GM12878 (cell line): Measurements from ENCODE around the gene ATP13A5.

Experiments used
- CTCF ChIP-seq, 3 experiments: IDR thresholded peaks in 2 of 3; conservative IDR thresholded peaks in 1 of 3; 2 replicates each; pipeline ENCODE4 v1.5.1; 2011; ENCODE audit warnings: low read depth in 3 of 3, low read length in 3 of 3, mild to moderate bottlenecking in 3 of 3, control low read depth in 2 of 3, moderate library complexity in 2 of 3, inconsistent platforms in 1 of 3, mixed read lengths in 1 of 3; ENCODE audit not compliant: control insufficient read depth in 2 of 3, insufficient read depth in 1 of 3; ENCODE audit errors: extremely low read depth in 1 of 3
- EP300 ChIP-seq, 2 experiments: fragments of 150-350 bp in 1 of 2; IDR thresholded peaks; 2 replicates each; pipeline ENCODE4 v1.6.1; 2011 to 2012; ENCODE audit warnings: low read depth in 2 of 2, low read length in 2 of 2, borderline replicate concordance in 1 of 2, improper control_type of control experiment in 1 of 2, inconsistent platforms in 1 of 2; ENCODE audit not compliant: control insufficient read depth in 1 of 2
- ETV6 ChIP-seq, 2 experiments: fragments of 450-650 bp in 1 of 2; IDR thresholded peaks in 1 of 2; conservative IDR thresholded peaks in 1 of 2; 2 replicates each; pipeline ENCODE4 v1.6.1; 2014; ENCODE audit warnings: antibody characterized with exemption in 1 of 2, borderline replicate concordance in 1 of 2, low read depth in 1 of 2, mild to moderate bottlenecking in 1 of 2, moderate library complexity in 1 of 2
- NFYB ChIP-seq: IDR thresholded peaks from 2 replicates; pipeline ENCODE4 v1.6.1; 2011; ENCODE audit warnings: low read depth, mild to moderate bottlenecking, low read length, improper control_type of control experiment, moderate library complexity; ENCODE audit not compliant: insufficient read depth
- POLR2A ChIP-seq: IDR thresholded peaks from 2 replicates; pipeline ENCODE4 v1.6.1; 2011; ENCODE audit warnings: low read depth, mild to moderate bottlenecking, low read length
- RFX5 ChIP-seq: IDR thresholded peaks from 2 replicates; pipeline ENCODE4 v1.6.1; 2011; ENCODE audit warnings: low read depth, low read length, improper control_type of control experiment
- TARDBP ChIP-seq: IDR thresholded peaks from 2 replicates; pipeline ENCODE4 v1.6.1; 2016; ENCODE audit warnings: borderline replicate concordance
- ZNF274 ChIP-seq: IDR thresholded peaks from one replicate; pipeline ENCODE4 v1.8.0; 2011; ENCODE audit not compliant: insufficient read length, insufficient read depth
- ZNF622 ChIP-seq: fragments of 450-650 bp; IDR thresholded peaks from 2 replicates; pipeline ENCODE4 v1.6.1; 2017; ENCODE audit warnings: mild to moderate bottlenecking, inconsistent platforms
- ZNF687 ChIP-seq: fragments of 450-650 bp; IDR thresholded peaks from 2 replicates; pipeline ENCODE4 v1.6.1; 2017; ENCODE audit warnings: mild to moderate bottlenecking, moderate library complexity
- TF ChIP-seq, protein P1 (sequence below): IDR thresholded peaks from 2 replicates; pipeline ENCODE4 v1.6.1; 2012; ENCODE audit warnings: low read length, inconsistent platforms
- TF ChIP-seq, protein P2 (sequence below): fragments of 450-650 bp; IDR thresholded peaks from 2 replicates; pipeline ENCODE4 v1.6.1; 2018; ENCODE audit warnings: borderline replicate concordance, mild to moderate bottlenecking; ENCODE audit not compliant: partially characterized antibody
- TF ChIP-seq, protein P3 (sequence below): IDR thresholded peaks from 2 replicates; pipeline ENCODE4 v1.6.1; 2011; ENCODE audit warnings: low read depth, mild to moderate bottlenecking, low read length, moderate library complexity, borderline replicate concordance; ENCODE audit errors: extremely low read depth
- TF ChIP-seq, protein P4 (sequence below): fragments of 450-650 bp; IDR thresholded peaks from 2 replicates; pipeline ENCODE4 v1.6.1; 2018; ENCODE audit warnings: mild to moderate bottlenecking, low read depth, moderate library complexity; ENCODE audit not compliant: partially characterized antibody

DNA sequence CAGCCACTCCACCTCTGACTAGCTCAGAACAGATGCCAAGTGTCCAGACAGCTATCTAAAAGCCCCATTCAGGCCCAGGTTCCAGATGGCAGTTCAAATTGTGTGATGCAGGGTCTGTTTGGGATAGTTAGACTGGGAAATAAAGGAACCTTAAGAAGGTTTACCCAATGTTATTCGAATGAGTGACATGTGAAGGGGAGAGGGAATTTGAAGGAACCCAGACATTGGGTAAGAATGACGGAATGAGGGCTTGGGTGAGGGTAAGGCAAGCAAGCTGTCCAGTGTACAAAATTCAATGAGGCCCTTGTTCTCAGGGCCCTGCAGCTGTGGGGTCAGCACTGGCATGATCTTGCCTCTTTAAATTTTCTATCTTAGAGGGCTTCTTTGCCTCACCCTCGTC, 34.1 kb downstream of the ATP13A5 start:
- TF ChIP-seq ZNF687 = no peak
- TF ChIP-seq, protein P1, sequence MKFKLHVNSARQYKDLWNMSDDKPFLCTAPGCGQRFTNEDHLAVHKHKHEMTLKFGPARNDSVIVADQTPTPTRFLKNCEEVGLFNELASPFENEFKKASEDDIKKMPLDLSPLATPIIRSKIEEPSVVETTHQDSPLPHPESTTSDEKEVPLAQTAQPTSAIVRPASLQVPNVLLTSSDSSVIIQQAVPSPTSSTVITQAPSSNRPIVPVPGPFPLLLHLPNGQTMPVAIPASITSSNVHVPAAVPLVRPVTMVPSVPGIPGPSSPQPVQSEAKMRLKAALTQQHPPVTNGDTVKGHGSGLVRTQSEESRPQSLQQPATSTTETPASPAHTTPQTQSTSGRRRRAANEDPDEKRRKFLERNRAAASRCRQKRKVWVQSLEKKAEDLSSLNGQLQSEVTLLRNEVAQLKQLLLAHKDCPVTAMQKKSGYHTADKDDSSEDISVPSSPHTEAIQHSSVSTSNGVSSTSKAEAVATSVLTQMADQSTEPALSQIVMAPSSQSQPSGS = no peak
- TF ChIP-seq NFYB = no peak
- TF ChIP-seq ZNF622 = no peak
- no peak for TF ChIP-seq TARDBP
- no peak for TF ChIP-seq CTCF (IDR thresholded peaks at IDR 0.05 in 2 of 3, conservative IDR thresholded peaks at IDR 0.05 in 1 of 3; ENCODE audit: control insufficient read depth in 2 of 3, extremely low read depth in 1 of 3, insufficient read depth in 1 of 3, low read depth in 3 of 3, low read length in 3 of 3)
- no peak for TF ChIP-seq EP300 (IDR thresholded peaks at IDR 0.05; ENCODE audit: borderline replicate concordance in 1 of 2, control insufficient read depth in 1 of 2, low read depth in 2 of 2, low read length in 2 of 2)
- TF ChIP-seq RFX5 = no peak
- no peak for TF ChIP-seq POLR2A
- TF ChIP-seq, protein P2, sequence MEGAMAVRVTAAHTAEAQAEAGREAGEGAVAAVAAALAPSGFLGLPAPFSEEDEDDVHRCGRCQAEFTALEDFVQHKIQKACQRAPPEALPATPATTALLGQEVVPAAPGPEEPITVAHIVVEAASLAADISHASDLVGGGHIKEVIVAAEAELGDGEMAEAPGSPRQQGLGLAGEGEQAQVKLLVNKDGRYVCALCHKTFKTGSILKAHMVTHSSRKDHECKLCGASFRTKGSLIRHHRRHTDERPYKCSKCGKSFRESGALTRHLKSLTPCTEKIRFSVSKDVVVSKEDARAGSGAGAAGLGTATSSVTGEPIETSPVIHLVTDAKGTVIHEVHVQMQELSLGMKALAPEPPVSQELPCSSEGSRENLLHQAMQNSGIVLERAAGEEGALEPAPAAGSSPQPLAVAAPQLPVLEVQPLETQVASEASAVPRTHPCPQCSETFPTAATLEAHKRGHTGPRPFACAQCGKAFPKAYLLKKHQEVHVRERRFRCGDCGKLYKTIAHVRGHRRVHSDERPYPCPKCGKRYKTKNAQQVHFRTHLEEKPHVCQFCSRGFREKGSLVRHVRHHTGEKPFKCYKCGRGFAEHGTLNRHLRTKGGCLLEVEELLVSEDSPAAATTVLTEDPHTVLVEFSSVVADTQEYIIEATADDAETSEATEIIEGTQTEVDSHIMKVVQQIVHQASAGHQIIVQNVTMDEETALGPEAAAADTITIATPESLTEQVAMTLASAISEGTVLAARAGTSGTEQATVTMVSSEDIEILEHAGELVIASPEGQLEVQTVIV = no peak
- TF ChIP-seq, protein P3, sequence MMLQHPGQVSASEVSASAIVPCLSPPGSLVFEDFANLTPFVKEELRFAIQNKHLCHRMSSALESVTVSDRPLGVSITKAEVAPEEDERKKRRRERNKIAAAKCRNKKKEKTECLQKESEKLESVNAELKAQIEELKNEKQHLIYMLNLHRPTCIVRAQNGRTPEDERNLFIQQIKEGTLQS = no peak
- TF ChIP-seq ZNF274 = no peak
- no peak for TF ChIP-seq ETV6 (conservative IDR thresholded peaks at IDR 0.05 in 1 of 2, IDR thresholded peaks at IDR 0.05 in 1 of 2; ENCODE audit: borderline replicate concordance in 1 of 2, low read depth in 1 of 2)
- TF ChIP-seq, protein P4, sequence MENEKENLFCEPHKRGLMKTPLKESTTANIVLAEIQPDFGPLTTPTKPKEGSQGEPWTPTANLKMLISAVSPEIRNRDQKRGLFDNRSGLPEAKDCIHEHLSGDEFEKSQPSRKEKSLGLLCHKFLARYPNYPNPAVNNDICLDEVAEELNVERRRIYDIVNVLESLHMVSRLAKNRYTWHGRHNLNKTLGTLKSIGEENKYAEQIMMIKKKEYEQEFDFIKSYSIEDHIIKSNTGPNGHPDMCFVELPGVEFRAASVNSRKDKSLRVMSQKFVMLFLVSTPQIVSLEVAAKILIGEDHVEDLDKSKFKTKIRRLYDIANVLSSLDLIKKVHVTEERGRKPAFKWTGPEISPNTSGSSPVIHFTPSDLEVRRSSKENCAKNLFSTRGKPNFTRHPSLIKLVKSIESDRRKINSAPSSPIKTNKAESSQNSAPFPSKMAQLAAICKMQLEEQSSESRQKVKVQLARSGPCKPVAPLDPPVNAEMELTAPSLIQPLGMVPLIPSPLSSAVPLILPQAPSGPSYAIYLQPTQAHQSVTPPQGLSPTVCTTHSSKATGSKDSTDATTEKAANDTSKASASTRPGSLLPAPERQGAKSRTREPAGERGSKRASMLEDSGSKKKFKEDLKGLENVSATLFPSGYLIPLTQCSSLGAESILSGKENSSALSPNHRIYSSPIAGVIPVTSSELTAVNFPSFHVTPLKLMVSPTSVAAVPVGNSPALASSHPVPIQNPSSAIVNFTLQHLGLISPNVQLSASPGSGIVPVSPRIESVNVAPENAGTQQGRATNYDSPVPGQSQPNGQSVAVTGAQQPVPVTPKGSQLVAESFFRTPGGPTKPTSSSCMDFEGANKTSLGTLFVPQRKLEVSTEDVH = no peak
